NCI-H2227 (cell line): Measurements from ENCODE around the gene FXR2.

Experiments
- DNase-seq: peaks from one replicate; lab custom pipeline; 2025; ENCODE audit not compliant: unreplicated experiment; lab: John Stamatoyannopoulos, UW

FXR2 gene

GRCh38 chr17:7589204-7589868, 25.4 kb downstream of the FXR2 start:
- peak; percentile 20 for DNase-seq

DNA sequence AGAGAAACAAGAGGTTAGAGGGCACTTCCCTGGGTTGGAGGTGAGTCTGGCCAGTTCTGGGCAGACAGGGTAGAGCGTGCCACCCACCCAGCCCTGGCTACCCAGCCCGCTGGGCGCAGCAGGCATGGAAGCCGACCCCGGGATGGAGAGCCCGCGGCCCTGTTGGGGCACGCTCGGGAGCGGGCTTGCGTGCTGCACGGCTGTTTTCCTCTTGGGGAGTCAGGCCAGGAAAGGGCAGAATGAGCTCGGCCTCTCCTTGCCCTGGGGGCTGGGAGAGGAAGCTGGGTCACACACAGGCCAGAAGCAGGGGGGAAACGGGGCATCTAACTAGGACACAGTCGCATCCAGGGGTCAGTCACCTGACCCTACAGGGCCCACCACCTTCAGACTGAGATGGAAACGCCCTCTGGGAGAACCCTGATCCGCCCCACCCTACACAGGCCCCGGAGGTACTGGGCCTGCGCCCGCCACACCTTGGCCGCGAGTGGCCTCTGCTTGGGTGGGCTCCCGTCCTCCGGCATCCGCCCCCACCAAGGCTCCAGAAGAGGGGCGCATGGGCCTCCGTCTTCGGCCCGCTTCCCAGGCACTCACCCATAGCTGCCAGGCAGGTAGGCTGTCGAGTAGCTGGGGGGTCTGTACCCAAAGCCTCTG, 26.0 kb downstream of the FXR2 start:
- DNase-seq = no peak

DNA sequence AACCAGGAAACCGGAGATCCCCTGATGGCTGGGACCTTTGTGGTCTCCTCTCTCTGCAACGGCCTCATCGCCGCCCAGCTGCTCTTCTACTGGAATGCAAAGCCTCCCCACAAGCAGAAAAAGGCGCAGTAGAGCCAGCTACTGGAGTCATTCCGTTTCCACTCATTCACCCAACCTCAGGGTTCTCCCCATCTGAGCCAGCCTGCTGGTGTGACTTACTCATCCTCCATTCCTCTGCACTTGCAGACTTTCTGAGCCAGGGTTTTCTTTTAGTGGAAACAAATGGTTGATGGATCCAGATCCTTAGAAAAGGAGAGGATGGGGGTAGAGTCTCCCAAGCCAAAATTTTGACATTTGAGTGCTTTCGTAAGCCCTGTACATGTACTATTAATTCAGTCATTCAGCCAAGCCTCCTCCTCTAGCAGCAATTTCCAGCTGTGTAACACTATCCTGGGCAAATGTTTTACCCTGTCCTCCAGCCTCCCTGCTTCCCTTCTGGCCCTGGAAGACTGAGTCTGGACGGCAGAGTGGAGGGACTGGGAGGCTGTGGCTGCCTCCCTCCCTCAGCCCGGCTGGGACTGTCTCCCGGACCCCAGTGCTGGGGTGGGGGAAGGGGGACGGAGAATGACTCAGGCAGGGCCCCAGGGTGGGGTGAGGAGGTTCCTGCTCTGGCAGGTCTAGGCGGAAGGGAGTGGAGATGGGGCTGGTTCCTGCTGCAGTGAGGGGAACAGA, 27.1 kb downstream of the FXR2 start:
- no peak for DNase-seq

- peak; percentile 9 for DNase-seq
Observed at GRCh38 chr17:7586673-7587419, 27.9 kb downstream of the FXR2 start.

- DNase-seq = peak; percentile 96
Observed at GRCh38 chr17:7583253-7584109, 31.2 kb downstream of the FXR2 start, which contains the start of gene MPDU1. MPDU1 (plus strand) TSS chr17:7583852; CDS start chr17:7583863, 11 bp downstream.

DNA sequence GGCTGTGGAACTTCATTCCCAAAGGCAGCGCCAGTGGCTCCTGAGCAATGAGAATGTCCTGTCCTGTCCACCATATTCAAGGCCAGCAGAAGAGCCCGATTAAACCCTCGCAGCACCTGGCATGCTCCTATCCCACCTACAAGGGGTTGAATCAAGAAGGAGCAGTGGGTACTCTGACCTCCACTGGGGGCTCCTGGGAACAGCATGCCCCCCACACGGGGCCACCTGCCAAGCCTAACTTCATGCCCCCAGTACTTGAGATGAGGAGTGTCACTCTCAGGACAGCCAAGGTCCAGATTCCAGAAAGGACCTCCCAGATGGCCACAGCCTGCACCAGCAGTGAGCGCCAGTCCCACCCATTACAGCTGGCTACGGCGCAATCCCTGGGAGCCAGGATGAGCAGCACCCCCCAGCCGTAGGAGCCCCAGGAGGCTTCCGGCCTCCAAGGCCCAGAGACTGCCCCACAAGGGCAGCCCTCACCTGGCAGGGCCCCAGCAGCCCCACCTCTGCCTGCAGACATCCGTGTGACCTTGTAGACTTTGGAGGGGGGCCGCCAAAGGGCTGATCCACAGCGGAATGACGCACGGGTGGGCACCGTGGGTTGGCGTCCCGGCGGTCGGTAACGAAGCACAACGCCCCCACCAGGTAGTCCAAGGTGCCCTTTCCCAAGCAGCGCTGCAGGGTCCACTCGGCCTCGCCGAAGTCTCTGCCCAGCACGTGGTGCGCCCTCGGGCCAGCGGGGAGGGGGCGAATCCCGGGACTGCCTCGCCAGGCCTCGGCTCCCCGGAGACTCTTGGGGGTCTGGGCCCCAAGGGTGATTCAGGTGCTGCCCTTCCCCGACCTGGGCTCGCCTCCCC, 32.1 kb downstream of the FXR2 start:
- no peak for DNase-seq

- DNase-seq = no peak
Observed at GRCh38 chr17:7580604-7581575, 33.8 kb downstream of the FXR2 start.

- no peak for DNase-seq
Observed at GRCh38 chr17:7579834-7580603, 34.7 kb downstream of the FXR2 start.

GRCh38 chr17:7579001-7579833, 35.5 kb downstream of the FXR2 start, which contains the start of gene CD68:
CD68 (plus strand) TSS chr17:7579638; CDS start chr17:7579678, 40 bp downstream.
- DNase-seq = peak; percentile 16

- no peak for DNase-seq
Observed at GRCh38 chr17:7577327-7578199, 37.1 kb downstream of the FXR2 start.

- no peak for DNase-seq
Observed at GRCh38 chr17:7576432-7576937, 38.2 kb downstream of the FXR2 start.

DNA sequence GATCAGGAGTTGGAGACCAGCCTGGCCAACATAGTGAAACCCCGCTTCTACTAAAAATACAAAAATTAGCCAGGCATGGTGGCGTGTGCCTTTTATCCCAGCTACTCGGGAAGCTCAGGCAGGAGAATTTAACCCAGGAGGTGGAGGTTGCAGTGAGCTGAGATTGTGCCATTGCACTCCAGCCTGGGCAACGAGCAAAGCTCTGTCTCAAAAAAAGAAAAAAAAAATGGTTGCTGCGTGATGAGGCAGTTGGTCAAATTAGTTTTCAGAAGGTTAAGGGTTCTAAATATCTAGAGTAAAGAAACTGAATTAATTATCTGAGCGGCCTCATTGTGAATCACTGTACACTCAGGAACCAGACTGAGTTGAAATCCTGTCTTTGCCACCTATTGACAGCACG, 38.7 kb downstream of the FXR2 start:
- no peak for DNase-seq

DNA sequence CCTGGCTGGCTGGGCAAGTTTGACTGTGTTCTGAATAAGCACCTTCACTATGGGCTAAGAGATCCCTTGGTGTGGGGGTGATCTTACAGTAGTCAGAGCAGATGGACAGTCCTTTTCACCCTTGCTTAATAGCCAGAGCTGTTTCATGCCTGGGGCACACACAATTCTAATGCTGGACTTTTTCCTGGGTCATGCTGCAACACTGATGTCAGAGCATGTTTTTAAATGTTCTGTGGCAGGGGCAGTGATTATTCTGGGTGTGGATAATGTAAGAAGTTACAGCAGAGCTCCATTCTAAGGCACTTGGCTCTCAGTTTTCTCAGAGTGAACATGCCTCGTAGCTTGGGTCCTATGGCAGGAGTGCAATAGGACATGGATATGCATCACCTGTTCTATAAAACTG, 39.2 kb downstream of the FXR2 start:
- no peak for DNase-seq

GRCh38 chr17:7574176-7574953, 40.3 kb downstream of the FXR2 start:
- DNase-seq = no peak
